HG02763 (cell line): Measurements from ENCODE around the gene BCL2L12.
"Not testable (repeated sequence)": the region's sequence is repeated elsewhere in the genome, so short reads cannot be mapped to it uniquely, and the experiment has no call there.

Experiments
- ATAC-seq: cut with Tn5 transposase; IDR thresholded peaks from one replicate; pipeline ENCODE4 v1.9.1; 2021; ENCODE audit warnings: mild to moderate bottlenecking, moderate library complexity; ENCODE audit not compliant: unreplicated experiment

BCL2L12 gene

GRCh38 chr19:49704888-49705642, 39.3 kb downstream of the BCL2L12 start:
- ATAC-seq, result no peak

DNA sequence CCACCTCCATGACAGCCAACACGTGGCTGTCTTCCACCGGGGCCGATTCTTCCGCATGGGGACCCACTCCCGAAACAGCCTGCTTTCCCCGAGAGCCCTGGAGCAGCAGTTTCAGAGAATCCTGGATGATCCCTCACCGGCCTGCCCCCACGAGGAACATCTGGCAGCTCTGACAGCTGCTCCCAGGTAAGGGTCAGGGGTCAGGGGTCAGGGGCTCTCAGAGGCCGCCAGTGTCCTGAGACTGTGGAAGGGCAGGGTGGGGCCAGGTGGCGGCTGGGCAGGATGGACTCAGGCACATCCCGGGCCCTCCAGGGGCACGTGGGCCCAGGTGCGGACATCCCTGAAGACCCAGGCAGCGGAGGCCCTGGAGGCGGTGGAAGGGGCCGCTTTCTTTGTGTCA, 40.2 kb downstream of the BCL2L12 start:
- ATAC-seq, result no peak

GRCh38 chr19:49710372-49710951, 44.7 kb downstream of the BCL2L12 start:
- no peak for ATAC-seq

DNA sequence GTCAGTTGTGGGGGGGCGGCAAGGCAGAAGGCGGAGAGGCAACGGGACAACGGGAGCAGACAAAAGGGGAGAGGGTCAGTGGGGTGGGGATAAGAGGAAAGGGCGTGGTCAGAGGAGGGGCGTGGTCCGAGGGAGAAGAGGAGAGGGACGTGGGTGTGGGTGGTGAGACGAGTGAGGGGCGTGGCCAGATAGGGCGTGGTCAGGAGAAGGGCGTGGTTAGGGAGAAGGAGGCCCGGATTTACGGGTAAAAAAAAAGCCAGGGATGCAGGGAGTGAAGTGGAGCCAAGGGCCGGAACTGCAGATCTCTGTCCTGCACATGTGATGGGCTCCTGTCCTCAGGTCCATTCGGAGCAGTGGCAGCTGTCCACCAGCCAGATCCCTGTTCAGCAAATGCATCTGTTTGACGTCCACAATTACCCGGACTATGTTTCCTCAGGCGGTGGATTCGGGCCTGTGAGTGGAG, 46.7 kb downstream of the BCL2L12 start:
- ATAC-seq, result no peak

GRCh38 chr19:49713236-49713845, 47.6 kb downstream of the BCL2L12 start:
- ATAC-seq, result no peak

DNA sequence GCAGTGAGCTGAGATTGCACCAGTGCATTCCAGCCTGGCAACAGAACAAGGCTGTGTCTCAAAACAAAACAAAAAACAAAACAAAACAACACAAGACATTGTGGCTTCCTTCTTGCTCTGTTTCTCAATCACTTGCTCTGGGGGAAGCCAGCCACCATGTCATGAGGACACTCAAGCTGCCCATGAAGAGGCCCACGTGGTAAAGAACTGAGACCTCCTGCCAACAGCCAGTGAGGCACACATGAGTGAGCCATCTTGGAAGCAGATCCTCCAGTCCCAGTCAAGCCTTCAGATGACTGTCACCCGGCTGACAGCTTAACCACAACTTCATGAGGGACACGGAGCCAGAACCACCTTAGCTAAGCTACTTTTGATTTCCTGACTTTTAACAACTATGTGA, 50.4 kb downstream of the BCL2L12 start:
- no peak for ATAC-seq

DNA sequence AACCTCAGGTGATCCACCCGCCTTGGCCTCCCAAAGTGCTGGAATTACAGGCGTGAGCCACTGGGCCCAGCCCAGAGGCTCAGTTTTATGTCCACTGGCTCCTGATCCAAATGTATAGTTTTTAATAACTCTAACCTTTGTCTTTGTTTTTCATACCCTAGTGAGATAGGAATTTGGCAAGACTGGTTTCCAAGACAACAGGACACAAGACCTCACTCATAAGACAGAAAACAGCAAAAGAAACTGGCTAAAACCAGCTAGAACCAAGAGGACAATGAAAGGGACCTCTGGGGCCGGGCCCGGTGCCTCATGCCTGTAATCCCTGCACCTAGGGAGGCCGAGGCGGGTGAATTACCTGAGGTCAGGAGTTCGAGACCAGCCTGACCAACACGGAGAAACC, 52.8 kb downstream of the BCL2L12 start:
- ATAC-seq, result no peak

DNA sequence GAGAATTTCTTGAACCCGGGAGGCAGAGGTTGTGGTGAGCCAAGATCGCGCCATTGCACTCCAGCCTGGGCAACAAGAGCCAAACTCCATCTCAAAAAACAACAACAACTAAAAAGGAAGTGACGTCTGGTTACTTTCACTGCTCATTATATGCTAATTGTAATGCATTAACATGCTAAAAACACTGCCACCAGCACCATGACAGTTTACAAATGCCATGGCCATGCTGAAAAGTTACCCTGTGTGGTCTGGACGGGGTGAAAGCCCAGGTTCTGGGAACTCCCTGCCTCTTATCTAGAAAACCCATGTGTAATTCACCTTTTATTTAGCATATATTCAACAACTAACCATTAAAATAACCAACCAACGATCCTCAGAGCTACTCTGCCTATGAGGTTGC, 53.3 kb downstream of the BCL2L12 start:
- no peak for ATAC-seq

DNA sequence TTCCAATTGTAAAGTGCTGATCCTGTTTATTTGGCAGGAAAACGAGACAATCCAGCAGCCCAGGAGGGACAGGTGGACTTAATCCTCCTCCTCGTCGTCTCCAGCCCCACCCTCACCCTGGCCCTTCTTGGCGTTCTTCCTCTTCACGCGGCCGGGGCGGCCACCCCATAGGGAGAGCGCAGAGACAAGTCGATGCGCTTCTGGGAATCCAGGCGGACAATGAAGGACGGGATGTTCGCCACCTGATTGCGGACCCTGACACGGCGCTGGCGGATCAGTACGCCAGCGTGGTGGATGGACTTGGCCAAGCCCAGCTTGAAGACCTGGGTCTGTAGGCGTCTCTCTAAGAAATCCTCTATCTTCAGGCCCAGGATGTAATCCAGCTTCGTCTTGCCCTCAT, 53.7 kb downstream of the BCL2L12 start:
- ATAC-seq, result not testable (repeated sequence)
